GM23248 (cell line): ENCODE measurements around the gene ARL16. TPM values are rescaled to one million over a fixed set of nuclear protein-coding genes. Genes with fewer than 3 reads are reported as not detected.

Source experiments
- DNase-seq: peaks from one replicate; pipeline ENCODE4 v3.0.0-alpha.2; 2015
- H2AFZ ChIP-seq: fragments of 200-600 bp; sonication (generic); 2 replicates; pipeline ENCODE4 v1.6.1; 2016; ENCODE audit warnings: antibody characterized with exemption
- H3F3A ChIP-seq: fragments of 200-600 bp; sonication (generic); 2 replicates; pipeline ENCODE4 v1.6.1; 2016; ENCODE audit warnings: mild to moderate bottlenecking, antibody characterized with exemption, mixed run types; ENCODE audit not compliant: insufficient read depth
- H3K27ac ChIP-seq: fragments of 200-600 bp; sonication (generic); 2 replicates; pipeline ENCODE4 v1.5.1; 2016; ENCODE audit warnings: mild to moderate bottlenecking
- H3K27me3 ChIP-seq: fragments of 200-600 bp; sonication (generic); replicated peaks from 2 replicates; pipeline ENCODE4 v1.6.1; 2016; ENCODE audit warnings: mild to moderate bottlenecking; ENCODE audit not compliant: insufficient read depth
- H3K36me3 ChIP-seq: fragments of 200-600 bp; sonication (generic); 2 replicates; pipeline ENCODE4 v1.6.1; 2016; ENCODE audit warnings: low read depth, mild to moderate bottlenecking
- H3K4me1 ChIP-seq: fragments of 200-600 bp; sonication (generic); 2 replicates; pipeline ENCODE4 v1.6.1; 2016; ENCODE audit warnings: mild to moderate bottlenecking; ENCODE audit not compliant: insufficient read depth
- H3K4me2 ChIP-seq: fragments of 200-600 bp; sonication (generic); one replicate; pipeline ENCODE4 v1.6.1; 2016; ENCODE audit warnings: mild to moderate bottlenecking; ENCODE audit not compliant: unreplicated experiment
- H3K4me3 ChIP-seq: fragments of 200-600 bp; sonication (generic); 2 replicates; pipeline ENCODE4 v1.5.1; 2016; ENCODE audit warnings: mild to moderate bottlenecking
- H3K79me2 ChIP-seq: fragments of 200-600 bp; sonication (generic); 2 replicates; pipeline ENCODE4 v1.6.1; 2016; ENCODE audit warnings: mild to moderate bottlenecking; ENCODE audit not compliant: insufficient read depth
- H3K9ac ChIP-seq: fragments of 200-600 bp; sonication (generic); 2 replicates; pipeline ENCODE4 v1.6.1; 2016; ENCODE audit warnings: mild to moderate bottlenecking
- H3K9me2 ChIP-seq: fragments of 200-600 bp; sonication (generic); 2 replicates; pipeline ENCODE4 v1.6.1; 2016; ENCODE audit warnings: mixed run types, mild to moderate bottlenecking, moderate library complexity; ENCODE audit not compliant: insufficient read depth
- H3K9me3 ChIP-seq: fragments of 200-600 bp; sonication (generic); one replicate; pipeline ENCODE4 v1.6.1; 2017; ENCODE audit warnings: low read depth
- H4K20me1 ChIP-seq: fragments of 200-600 bp; sonication (generic); 2 replicates; pipeline ENCODE4 v1.6.0; 2016; ENCODE audit not compliant: insufficient read depth
- EZH2 ChIP-seq: fragments of 200-600 bp; sonication (generic); IDR thresholded peaks from 2 replicates; pipeline ENCODE4 v1.6.1; 2018; ENCODE audit warnings: antibody characterized with exemption, mild to moderate bottlenecking; ENCODE audit not compliant: insufficient read depth, poor library complexity, severe bottlenecking
- EZH2phosphoT487 ChIP-seq: fragments of 200-600 bp; sonication (generic); IDR thresholded peaks from 2 replicates; pipeline ENCODE4 v1.6.1; 2018; ENCODE audit warnings: antibody characterized with exemption, moderate library complexity, mild to moderate bottlenecking, low read depth; ENCODE audit not compliant: insufficient read depth
- WGBS, 2 experiments: methylation state at CpG; one replicate each; pipeline ENCODE4 v1.1.6; 2015 to 2017; ENCODE audit warnings: low lambda C conversion rate in 2 of 2, low coverage in 1 of 2; ENCODE audit errors: missing lambda C conversion rate in 2 of 2; 5-methylcytosine and 5-hydroxymethylcytosine counted together
- in situ Hi-C: fragments of 300-500 bp; cut with MboI; formaldehyde crosslinking; loops from 2 replicates; pipeline ENCODE4 v1.15.0; 2020
- polyA plus RNA-seq: library from polyadenylated mRNA; unstranded; fragments of >200 nt; fragmentation: Nextera tagmentation; extraction: Ambion mirVana; gene quantifications from 2 replicates; pipeline ENCODE4 v1.2.1, GENCODE V29; 2016
- total RNA-seq: library from RNA; depleted of rRNA; stranded (reverse); fragments of >200 nt; shearing (Covaris generic); gene quantifications from 2 replicates; pipeline ENCODE4 v1.2.3, GENCODE V29; 2014

Gene ARL16
- total and polyA plus RNA-seq, 2 experiments from 2014 or later, result 45.6 to 70.8 TPM

GRCh38 chr17:81685108-81685507 lies 1.5 kb upstream of the ARL16 start:
- H3K4me3 ChIP-seq, result peak overlapping the region; percentile 86
- TF ChIP-seq EZH2phosphoT487 (no peak), EZH2 (no peak)
- peaks cover 23% of the 10 kb centered on the region for H3K4me1 ChIP-seq
- peaks cover 27% of the 10 kb centered on the region for H3K36me3 ChIP-seq
- peaks cover 7% of the 10 kb centered on the region for H3F3A ChIP-seq
- peaks cover 92% of the 10 kb centered on the region for H3K79me2 ChIP-seq
- peak overlapping the region; percentile 93 for H3K9ac ChIP-seq
- H2AFZ ChIP-seq, result no peak overlapping the region
- 12 to 13% methylated on average over 12 of the region's 12 CpGs for WGBS, 2 experiments
- H3K9me2 ChIP-seq, result no peaks in the 10 kb centered on the region
- DNase-seq, result peak; percentile 96
- in situ Hi-C loops, result no loop called here
- H3K4me2 ChIP-seq, result peak overlapping the region; percentile 88
- no peaks in the 10 kb centered on the region for H3K27me3 ChIP-seq
- H4K20me1 ChIP-seq, result peaks cover 6% of the 10 kb centered on the region; the same call in 1 of the 2 replicates
- H3K9me3 ChIP-seq, result no peaks in the 10 kb centered on the region
- peak overlapping the region; percentile 96 for H3K27ac ChIP-seq

GRCh38 chr17:81684442-81684911 lies 880 bp upstream of the ARL16 start:
- no peaks in the 10 kb centered on the region for H3K27me3 ChIP-seq
- no peak overlapping the region for H2AFZ ChIP-seq
- 1 to 2% methylated on average over 16 of the region's 16 CpGs for WGBS, 2 experiments
- peaks cover 27% of the 10 kb centered on the region for H3K36me3 ChIP-seq
- peaks cover 7% of the 10 kb centered on the region for H3F3A ChIP-seq
- TF ChIP-seq EZH2phosphoT487 (no peak), EZH2 (no peak)
- no peak for DNase-seq
- H3K79me2 ChIP-seq, result peaks cover 92% of the 10 kb centered on the region
- peak overlapping the region; percentile 88 for H3K4me2 ChIP-seq
- H4K20me1 ChIP-seq, result peaks cover 6% of the 10 kb centered on the region; the same call in 1 of the 2 replicates
- H3K9me2 ChIP-seq, result no peaks in the 10 kb centered on the region
- peak overlapping the region; percentile 86 for H3K4me3 ChIP-seq
- H3K4me1 ChIP-seq, result peaks cover 23% of the 10 kb centered on the region
- in situ Hi-C loops, result no loop called here
- no peaks in the 10 kb centered on the region for H3K9me3 ChIP-seq
- peak overlapping the region; percentile 93 for H3K9ac ChIP-seq
- peak overlapping the region; percentile 96 for H3K27ac ChIP-seq

GRCh38 chr17:81683208-81683583 lies 401 bp downstream of the ARL16 start:
- Histone ChIP-seq H3K36me3 (peaks cover 19% of the 10 kb centered on the region), H3K27ac (peak overlapping the region; percentile 73), H3K9me3 (no peaks in the 10 kb centered on the region), H2AFZ (peak overlapping the region; percentile 68), H3K9ac (peak overlapping the region; percentile 93), H3K4me1 (peaks cover 23% of the 10 kb centered on the region), H3K4me2 (peak overlapping the region; percentile 88), H3F3A (peaks cover 7% of the 10 kb centered on the region), H3K9me2 (no peaks in the 10 kb centered on the region), H3K4me3 (peak overlapping the region; percentile 86), H3K79me2 (peaks cover 91% of the 10 kb centered on the region), H3K27me3 (no peaks in the 10 kb centered on the region), H4K20me1 (peaks cover 6% of the 10 kb centered on the region; the same call in 1 of the 2 replicates)
- in situ Hi-C loops, result no loop called here
- TF ChIP-seq EZH2phosphoT487, result no peak
- no peak for TF ChIP-seq EZH2
- peak; percentile 55 for DNase-seq
- 2% methylated on average over 26 to 28 of the region's 37 CpGs for WGBS, 2 experiments

GRCh38 chr17:81682565-81683207 lies 911 bp downstream of the ARL16 start:
- in situ Hi-C loops, result no loop called here
- WGBS, 2 experiments, result 20 to 21% methylated on average over 19 of the region's 19 CpGs
- H2AFZ ChIP-seq, result peak overlapping the region; percentile 68

More at GRCh38 chr17:81682565-81683207, 911 bp downstream of the ARL16 start:
- Histone ChIP-seq H3K36me3 (peaks cover 19% of the 10 kb centered on the region), H3K4me3 (peak overlapping the region; percentile 86), H3F3A (peaks cover 7% of the 10 kb centered on the region), H3K4me1 (peaks cover 23% of the 10 kb centered on the region), H3K9me3 (no peaks in the 10 kb centered on the region), H3K9me2 (no peaks in the 10 kb centered on the region), H3K27ac (peak overlapping the region; percentile 73), H3K27me3 (no peaks in the 10 kb centered on the region), H4K20me1 (peaks cover 6% of the 10 kb centered on the region; the same call in 1 of the 2 replicates), H3K9ac (peak overlapping the region; percentile 93), H3K79me2 (peaks cover 91% of the 10 kb centered on the region), H3K4me2 (peak overlapping the region; percentile 88)
- DNase-seq, result peak; percentile 51
- TF ChIP-seq EZH2 (no peak), EZH2phosphoT487 (no peak)
